Right lobe of liver (tissue), 6 donors: ENCODE measurements around the gene OR5H6. TPM values are rescaled to one million over a fixed set of nuclear protein-coding genes. Genes with fewer than 3 reads are reported as not detected.
A peak's percentile ranks its signal among the peaks of the same experiment; 100 is the strongest.

ENCODE experiments used
- ATAC-seq, 4 donors: fragments of 200-7000 bp; cut with Tn5 transposase; one replicate each; pipeline ENCODE4 v1.9.1; 2020; ENCODE audit warnings: mild to moderate bottlenecking in 4 of 4, moderate library complexity in 4 of 4
- DNase-seq, 3 donors: peaks; one replicate each; pipeline ENCODE4 v3.0.0-alpha.2; 2020
- H3K27ac ChIP-seq, 3 donors: fragments of 200-600 bp; one replicate each; pipeline ENCODE4 v1.8.0; 2022
- H3K27me3 ChIP-seq, 2 donors: fragments of 200-600 bp; one replicate each; pipeline ENCODE4 v1.8.0; 2022
- H3K36me3 ChIP-seq, 4 donors: fragments of 200-600 bp; sonication (generic) in 1 of 4; one replicate each; pipeline versions ENCODE4 v1.5.1 to v1.8.0; 2017 to 2022; ENCODE audit warnings: control low read depth in 1 of 4
- H3K4me1 ChIP-seq, 4 donors: fragments of 200-600 bp; sonication (generic) in 1 of 4; one replicate each; pipeline versions ENCODE4 v1.5.1 to v1.8.0; 2017 to 2022; ENCODE audit warnings: control low read depth in 1 of 4
- H3K4me3 ChIP-seq, 3 donors: fragments of 200-600 bp; one replicate each; pipeline ENCODE4 v1.8.0; 2022
- H3K9me3 ChIP-seq, 4 donors: fragments of 200-600 bp; sonication (generic) in 1 of 4; one replicate each; pipeline versions ENCODE4 v1.5.1 to v1.8.0; 2017 to 2022; ENCODE audit warnings: control low read depth in 1 of 4
- CTCF ChIP-seq, 4 donors: fragments of 200-600 bp in 3 of 4; fragments of 450-650 bp in 1 of 4; IDR thresholded peaks; one replicate each; pipeline versions ENCODE4 v1.5.1 to v1.8.0; 2016 to 2022; ENCODE audit warnings: antibody characterized with exemption in 4 of 4, mild to moderate bottlenecking in 2 of 4
- POLR2A ChIP-seq: fragments of 450-650 bp; IDR thresholded peaks from one replicate; pipeline ENCODE4 v1.6.1; 2017; ENCODE audit warnings: antibody characterized with exemption, mild to moderate bottlenecking
- WGBS: methylation state at CpG from one replicate; pipeline ENCODE4 v1.1.6; 2018; ENCODE audit warnings: low coverage, low lambda C conversion rate; ENCODE audit not compliant: insufficient coverage; ENCODE audit errors: missing lambda C conversion rate; 5-methylcytosine and 5-hydroxymethylcytosine counted together
- intact Hi-C, 2 donors: fragments of 100-400 bp; cut with DNase I; formaldehyde crosslinking; loops; one replicate each; pipeline versions ENCODE4 v1.11.2 to v1.14.1; 2022
- total RNA-seq, 6 experiments: library from RNA; depleted of rRNA in 2 of 6; stranded (reverse); fragments of >200 nt in 2 of 6; fragmentation: NEBNext Ultra II Directional in 3 of 6; extraction: Animal tissue kit (Norgen Biotek cat#: 25700) in 3 of 6; gene quantifications; one replicate each; pipeline versions ENCODE4 v1.1.0 to v1.2.4, GENCODE V29; 2016 to 2023
- donor health status: DM: no; HTN: yes; CAD: no.
- donor health status: DM: no; HTN: no; CAD: no.
- donor health status: DM: no; HTN: no; CAD: no.
- donor health status: DM: no; HTN: yes; CAD: no.
- donor health status: DM: no; HTN: yes; CAD: no.

Gene OR5H6
- total RNA-seq, 6 experiments from 2014 or later, result not detected

- intact Hi-C loops, result no loop called here
- ATAC-seq (no peak), DNase-seq (no peak)
- TF ChIP-seq CTCF (IDR thresholded peaks at IDR 0.05) (no peak), POLR2A (no peak)
- no peak within 1 kb of the TSS for H3K27ac ChIP-seq
- no peak within 1 kb of the TSS for H3K4me3 ChIP-seq
- H3K4me1 ChIP-seq, result no peaks in the 10 kb centered on the region
- H3K36me3 ChIP-seq, result no peaks in the 10 kb centered on the region
- no peaks in the 10 kb centered on the region for H3K9me3 ChIP-seq
- no peaks in the 10 kb centered on the region for H3K27me3 ChIP-seq
- WGBS, result 51% methylated on average over 2 of the region's 2 CpGs
These were observed 18.2 kb downstream of the OR5H6 start, which contains the start of gene OR5H2 for GRCh38 chr3:98282205-98282604. OR5H2 (plus strand) TSS chr3:98282505; CDS start chr3:98282903, 398 bp downstream.

GRCh38 chr3:98290916-98291315 lies 26.9 kb downstream of the OR5H6 start:
- Histone ChIP-seq H3K9me3 (no peaks in the 10 kb centered on the region), H3K27me3 (no peaks in the 10 kb centered on the region), H3K4me3 (no peak overlapping the region), H3K36me3 (no peaks in the 10 kb centered on the region), H3K4me1 (peaks cover 0 to 10% (median 0%) of the 10 kb centered on the region in 4 donors), H3K27ac (peak overlapping the region in 1 of 3 donors; percentile 32)
- peak in 2 of 4 donors; percentile 33 to 71 for ATAC-seq
- no peak for DNase-seq
- 45% methylated on average over 1 of the region's 1 CpG for WGBS
- intact Hi-C loops, result no loop called here
- TF ChIP-seq CTCF (IDR thresholded peaks at IDR 0.05) (no peak), POLR2A (no peak)

- peak; percentile 28 to 93 (median 62) for ATAC-seq
- H3K9me3 ChIP-seq, result no peaks in the 10 kb centered on the region
- WGBS, result no CpG with 5 or more reads among the region's 10 CpGs
- H3K27ac ChIP-seq, result peak overlapping the region in 1 of 3 donors; percentile 32
- H3K4me3 ChIP-seq, result no peak overlapping the region
- no peak for TF ChIP-seq POLR2A
- TF ChIP-seq CTCF (IDR thresholded peaks at IDR 0.05), result no peak
- H3K27me3 ChIP-seq, result no peaks in the 10 kb centered on the region
- peaks cover 0 to 10% (median 0%) of the 10 kb centered on the region in 4 donors for H3K4me1 ChIP-seq
- no peaks in the 10 kb centered on the region for H3K36me3 ChIP-seq
- intact Hi-C loops, result no loop called here
- DNase-seq, result peak in 2 of 3 donors; percentile 68 to 72
These were observed 27.4 kb downstream of the OR5H6 start for GRCh38 chr3:98291332-98291957.

Other genes with a start within 250 kb of the OR5H6 start
- gene GABRR3, start 228.9 kb upstream of the OR5H6 start, total RNA-seq, result under 1 TPM in 1 of 6 experiments, not detected in 5; 0.51 TPM
- gene OR5AC2, start 177.1 kb upstream of the OR5H6 start, total RNA-seq, result not detected
- gene OR5H1, start 133.5 kb upstream of the OR5H6 start, total RNA-seq, result not detected
- under 1 TPM in 1 of 6 experiments, not detected in 5; 0.02 TPM for gene OR5H14, start 116.8 kb upstream of the OR5H6 start, total RNA-seq
- gene OR5H15, start 97.5 kb upstream of the OR5H6 start, total RNA-seq, result not detected
- not detected for gene OR5H2, start 18.3 kb downstream of the OR5H6 start, total RNA-seq
- not detected for gene OR5K4, start 89.6 kb downstream of the OR5H6 start, total RNA-seq
- not detected for gene OR5K3, start 126.4 kb downstream of the OR5H6 start, total RNA-seq
- gene OR5K1, start 199.0 kb downstream of the OR5H6 start, total RNA-seq, result not detected
- not detected for gene OR5K2, start 233.4 kb downstream of the OR5H6 start, total RNA-seq